ENCODE data around the gene MLPH. TPM values are rescaled to one million over a fixed set of nuclear protein-coding genes. Genes with fewer than 3 reads are reported as not detected.

MLPH gene
- 29.3 and 40.6 TPM in 2 replicates for total RNA-seq

GRCh38 chr2:237486819-237487448, at the start of gene MLPH:
TSS of gene MLPH (plus strand) at chr2:237487251. CDS start at chr2:237493427, 6,176 bp downstream.
- DNase-seq (ENCODE audit: low read depth) = peak; percentile 66
- H3K4me3 ChIP-seq (ENCODE audit: low read depth, low read length) = peak within 1 kb of the TSS; percentile 62
- TF ChIP-seq CTCF (IDR thresholded peaks at IDR 0.05; ENCODE audit: insufficient read depth, low read depth, low read length) = no peak

GRCh38 chr2:237437566-237437965, 49.5 kb upstream of the MLPH start:
- no peak for DNase-seq (ENCODE audit: low read depth)
- H3K4me3 ChIP-seq (ENCODE audit: low read depth, low read length) = no peak overlapping the region
- no peak for TF ChIP-seq CTCF (IDR thresholded peaks at IDR 0.05; ENCODE audit: insufficient read depth, low read depth, low read length)

- no peak overlapping the region for H3K4me3 ChIP-seq (ENCODE audit: low read depth, low read length)
- TF ChIP-seq CTCF (IDR thresholded peaks at IDR 0.05; ENCODE audit: insufficient read depth, low read depth, low read length) = no peak
- DNase-seq (ENCODE audit: low read depth) = no peak
Observed at GRCh38 chr2:237438080-237438940, 48.7 kb upstream of the MLPH start.

- no peak for DNase-seq (ENCODE audit: low read depth)
- no peak for TF ChIP-seq CTCF (IDR thresholded peaks at IDR 0.05; ENCODE audit: insufficient read depth, low read depth, low read length)
- no peak overlapping the region for H3K4me3 ChIP-seq (ENCODE audit: low read depth, low read length)
Observed at GRCh38 chr2:237440819-237441281, 46.2 kb upstream of the MLPH start.

- peak; percentile 90 for DNase-seq (ENCODE audit: low read depth)
- no peak overlapping the region for H3K4me3 ChIP-seq (ENCODE audit: low read depth, low read length)
- no peak for TF ChIP-seq CTCF (IDR thresholded peaks at IDR 0.05; ENCODE audit: insufficient read depth, low read depth, low read length)
Observed at GRCh38 chr2:237441605-237442274, 45.3 kb upstream of the MLPH start.

GRCh38 chr2:237444071-237444470, 43.0 kb upstream of the MLPH start:
- DNase-seq (ENCODE audit: low read depth) = peak; percentile 84
- no peak for TF ChIP-seq CTCF (IDR thresholded peaks at IDR 0.05; ENCODE audit: insufficient read depth, low read depth, low read length)

More at GRCh38 chr2:237444071-237444470, 43.0 kb upstream of the MLPH start:
- no peak overlapping the region for H3K4me3 ChIP-seq (ENCODE audit: low read depth, low read length)
